H1 (cell line): ENCODE measurements around the gene APOBEC3H. TPM values are rescaled to one million over a fixed set of nuclear protein-coding genes. Genes with fewer than 3 reads are reported as not detected.

ENCODE experiments used
- CBX8 ChIP-seq: fragments of 300-800, 300-1000 bp; sonication (generic); IDR thresholded peaks from 2 replicates; pipeline ENCODE4 v1.7.1; 2016; ENCODE audit warnings: low read depth, low read length, borderline replicate concordance
- CREB1 ChIP-seq: IDR thresholded peaks from 2 replicates; pipeline ENCODE4 v1.6.1; 2012; ENCODE audit warnings: inconsistent platforms
- CTBP2 ChIP-seq: IDR thresholded peaks from 2 replicates; pipeline ENCODE4 v1.7.0; 2011; ENCODE audit warnings: borderline replicate concordance, mild to moderate bottlenecking, moderate library complexity, mixed read lengths, low read length; ENCODE audit not compliant: insufficient read depth, insufficient read length
- E2F6 ChIP-seq: IDR thresholded peaks from 2 replicates; pipeline ENCODE4 v1.6.1; 2012; ENCODE audit warnings: inconsistent platforms
- EGR1 ChIP-seq: IDR thresholded peaks from 2 replicates; pipeline ENCODE4 v1.6.1; 2011; ENCODE audit warnings: low read depth, low read length, borderline replicate concordance
- EP300 ChIP-seq, 2 experiments: IDR thresholded peaks; 1 replicate in 1 of 2; 2 replicates in 1 of 2; pipeline ENCODE4 v1.6.1; 2011 to 2012; ENCODE audit warnings: low read depth in 2 of 2, low read length in 2 of 2, mild to moderate bottlenecking in 2 of 2, borderline replicate concordance in 1 of 2, inconsistent platforms in 1 of 2, moderate library complexity in 1 of 2
- RBBP5 ChIP-seq: IDR thresholded peaks from 2 replicates; pipeline ENCODE4 v1.7.1; 2012; ENCODE audit warnings: low read depth, mild to moderate bottlenecking, inconsistent platforms, low read length, moderate library complexity, borderline replicate concordance
- RNF2 ChIP-seq: fragments of 200-900, 300-1000 bp; sonication (generic); IDR thresholded peaks from 2 replicates; pipeline ENCODE4 v1.7.1; 2016; ENCODE audit warnings: borderline replicate concordance, low read depth, mild to moderate bottlenecking, antibody characterized with exemption, low read length; ENCODE audit not compliant: poor library complexity, severe bottlenecking; ENCODE audit errors: missing control alignments
- SIX5 ChIP-seq: IDR thresholded peaks from 2 replicates; pipeline ENCODE4 v1.6.1; 2011; ENCODE audit warnings: mild to moderate bottlenecking, low read depth, low read length
- SP1 ChIP-seq: IDR thresholded peaks from 2 replicates; pipeline ENCODE4 v1.6.1; 2011; ENCODE audit warnings: low read depth, low read length
- polyA plus RNA-seq, 7 experiments: library from polyadenylated mRNA; depleted of rRNA in 3 of 7; stranded (reverse) in 5 of 7; unstranded in 2 of 7; fragments of >200 nt in 5 of 7; fragments of 200-250 nt in 2 of 7; gene quantifications; 1 replicate in 5 of 7; 2 replicates in 1 of 7; 4 replicates in 1 of 7; pipeline versions ENCODE4 v1.2.1 to v1.2.3, GENCODE V29; 2011 to 2013; ENCODE audit warnings: missing spikeins in 2 of 7, mixed read lengths in 2 of 7
- total RNA-seq: library from RNA; stranded (reverse); fragmentation: NEBNext Ultra II Directional; extraction: Animal tissue kit (Norgen Biotek cat#: 25700); gene quantifications from 2 replicates; pipeline ENCODE4 v1.2.1, GENCODE V29; 2021

The APOBEC3H gene
- total and polyA plus RNA-seq, 2 of the 8 experiments (the other 6 are each of a cell fraction or from before 2014, with no cell fraction given): 0.47 to 0.56 TPM

- no peak for TF ChIP-seq RBBP5
- TF ChIP-seq CTBP2: no peak
- TF ChIP-seq SP1: no peak
- no peak for TF ChIP-seq RNF2
- no peak for TF ChIP-seq SIX5
- TF ChIP-seq EP300 (IDR thresholded peaks at IDR 0.05; ENCODE audit: borderline replicate concordance in 1 of 2, low read depth in 2 of 2, low read length in 2 of 2): no peak
- TF ChIP-seq CBX8: no peak
- no peak for TF ChIP-seq E2F6
- no peak for TF ChIP-seq EGR1
- no peak for TF ChIP-seq CREB1
Measured at GRCh38 chr22:39132281-39132680, 35.2 kb downstream of the APOBEC3H start (continued).
